OCI-LY7 (cell line): ENCODE measurements around the gene UBAC1. TPM values are rescaled to one million over a fixed set of nuclear protein-coding genes. Genes with fewer than 3 reads are reported as not detected.

Experiments
- BruUV-seq: library from RNA; stranded (reverse); fragments of 400-500 nt; replicated peaks from 2 replicates; lab custom pipeline; 2021; lab: Mats Ljungman, UMichigan
- CTCF ChIA-PET: fragments of 300-600 bp; sonication (Branson Sonifier 250); formaldehyde crosslinking; loops from one replicate; lab custom pipeline; 2022; ENCODE audit warnings: antibody characterized with exemption; ENCODE audit not compliant: unreplicated experiment; lab: Charles Lee
- POLR2A ChIA-PET: fragments of 300-600 bp; sonication (Branson Sonifier 250); formaldehyde crosslinking; loops from one replicate; lab custom pipeline; 2022; ENCODE audit warnings: antibody characterized with exemption; lab: Charles Lee
- DNase-seq: peaks from one replicate; pipeline ENCODE4 v3.0.0-alpha.2; 2015; ENCODE audit warnings: low spot score
- H2AFZ ChIP-seq: fragments of 200-600 bp; sonication (generic), shearing (Covaris generic); 2 replicates; pipeline ENCODE4 v1.6.1; 2014; ENCODE audit warnings: mild to moderate bottlenecking, antibody characterized with exemption, low read length, moderate library complexity
- H3K27ac ChIP-seq: fragments of 200-600 bp; sonication (generic); 2 replicates; pipeline ENCODE4 v1.5.1; 2014; ENCODE audit warnings: mixed run types, low read depth, mild to moderate bottlenecking, moderate library complexity, low read length, inconsistent platforms; ENCODE audit not compliant: poor library complexity, severe bottlenecking
- H3K36me3 ChIP-seq: fragments of 200-600 bp; sonication (generic); 2 replicates; pipeline ENCODE4 v1.6.1; 2014; ENCODE audit warnings: mild to moderate bottlenecking, antibody characterized with exemption, low read length, moderate library complexity, mixed read lengths; ENCODE audit not compliant: insufficient read depth
- H3K4me1 ChIP-seq: fragments of 200-600 bp; sonication (generic); 2 replicates; pipeline ENCODE4 v1.5.1; 2014; ENCODE audit warnings: mild to moderate bottlenecking, low read length; ENCODE audit not compliant: insufficient read depth, poor library complexity, severe bottlenecking
- H3K4me2 ChIP-seq: fragments of 200-600 bp; sonication (generic); 2 replicates; pipeline ENCODE4 v1.6.1; 2014; ENCODE audit warnings: mild to moderate bottlenecking, low read length
- H3K4me3 ChIP-seq: fragments of 200-600 bp; sonication (generic); 2 replicates; pipeline ENCODE4 v1.5.1; 2014; ENCODE audit warnings: mild to moderate bottlenecking, low read depth, low read length; ENCODE audit not compliant: poor library complexity, severe bottlenecking
- H3K79me2 ChIP-seq: fragments of 200-600 bp; sonication (generic); 2 replicates; pipeline ENCODE4 v1.6.1; 2016; ENCODE audit warnings: low read depth, mild to moderate bottlenecking, low read length, moderate library complexity, mixed read lengths; ENCODE audit not compliant: insufficient read depth
- H3K9me2 ChIP-seq: fragments of 200-600 bp; sonication (generic); 2 replicates; pipeline ENCODE4 v1.6.1; 2016; ENCODE audit warnings: mild to moderate bottlenecking, low read length, mixed read lengths; ENCODE audit not compliant: insufficient read depth
- H3K9me3 ChIP-seq: fragments of 200-600 bp; sonication (generic); 2 replicates; pipeline ENCODE4 v1.6.1; 2014; ENCODE audit warnings: mild to moderate bottlenecking, mixed run types, low read length, mixed read lengths
- H4K20me1 ChIP-seq: fragments of 200-600 bp; sonication (generic); 2 replicates; pipeline ENCODE4 v1.6.1; 2014; ENCODE audit warnings: mild to moderate bottlenecking, antibody characterized with exemption, low read length, moderate library complexity, mixed read lengths; ENCODE audit not compliant: insufficient read depth
- CTCF ChIP-seq: fragments of 200-600 bp; sonication (generic); conservative IDR thresholded peaks from 2 replicates; pipeline ENCODE4 v1.5.1; 2014; ENCODE audit warnings: mild to moderate bottlenecking, antibody characterized with exemption, low read length, moderate library complexity, mixed read lengths
- EZH2phosphoT487 ChIP-seq: fragments of 200-600 bp; sonication (generic); IDR thresholded peaks from 2 replicates; pipeline ENCODE4 v1.6.1; 2018; ENCODE audit warnings: low read depth, borderline replicate concordance, mild to moderate bottlenecking, mixed run types, antibody characterized with exemption, low read length, moderate library complexity, mixed read lengths
- intact Hi-C: fragments of 100-400 bp; cut with micrococcal nuclease; formaldehyde crosslinking; loops from one replicate; pipeline ENCODE4 v1.10.0; 2022; ENCODE audit not compliant: unreplicated experiment
- total RNA-seq, 2 experiments: library from RNA; depleted of rRNA in 1 of 2; stranded (reverse); fragments of >200 nt in 1 of 2; shearing (Covaris generic) in 1 of 2; gene quantifications; 2 replicates each; pipeline ENCODE4 v1.2.3, GENCODE V29; 2014 to 2022

UBAC1 gene
- total RNA-seq, 2 experiments from 2014 or later, result 42.3 to 59.2 TPM

DNA sequence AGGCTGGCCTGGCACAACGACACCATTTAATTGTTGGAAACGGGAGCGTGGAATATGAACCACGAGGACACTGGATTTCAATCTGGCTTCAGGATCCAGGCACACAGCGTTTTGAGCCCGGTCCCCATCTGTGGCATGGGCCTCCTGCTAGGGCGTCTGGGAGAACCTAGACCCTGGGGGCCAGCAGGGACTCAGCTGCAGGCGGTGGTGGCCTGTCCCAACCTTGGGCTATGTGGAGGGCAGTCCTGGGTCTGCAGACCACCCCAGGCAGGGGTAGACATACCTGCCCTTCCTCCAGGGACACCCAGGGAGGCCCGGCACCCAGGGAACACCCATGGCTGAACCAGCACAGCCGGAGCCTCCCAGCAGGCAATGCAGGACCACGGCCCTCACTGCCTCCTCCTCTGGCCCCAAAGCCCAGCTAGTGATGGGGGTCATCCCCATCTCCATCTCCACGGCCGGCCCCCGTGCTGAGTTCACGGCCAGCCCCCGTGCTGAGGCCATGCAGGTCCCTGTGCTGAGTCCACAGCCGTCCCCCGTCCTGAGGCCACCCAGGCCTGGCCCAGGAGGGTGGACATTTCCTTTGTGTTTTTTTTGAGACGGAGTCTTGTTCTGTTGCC lies 18.5 kb upstream of the UBAC1 start:
- ChIA-PET CTCF (no interaction called here), POLR2A (no interaction called here)
- BruUV-seq, result no TSS peak
- no peaks in the 10 kb centered on the region for H3K4me1 ChIP-seq
- no peak overlapping the region for H2AFZ ChIP-seq
- H3K4me2 ChIP-seq, result no peak overlapping the region
- no peak for DNase-seq
- H4K20me1 ChIP-seq, result no peaks in the 10 kb centered on the region
- no peaks in the 10 kb centered on the region for H3K36me3 ChIP-seq
- intact Hi-C loops, result no loop called here
- no peaks in the 10 kb centered on the region for H3K9me2 ChIP-seq
- no peak overlapping the region for H3K27ac ChIP-seq
- H3K4me3 ChIP-seq, result no peak overlapping the region
- H3K9me3 ChIP-seq, result no peaks in the 10 kb centered on the region
- TF ChIP-seq EZH2phosphoT487, result no peak
- no peak for TF ChIP-seq CTCF
- H3K79me2 ChIP-seq, result no peaks in the 10 kb centered on the region

DNA sequence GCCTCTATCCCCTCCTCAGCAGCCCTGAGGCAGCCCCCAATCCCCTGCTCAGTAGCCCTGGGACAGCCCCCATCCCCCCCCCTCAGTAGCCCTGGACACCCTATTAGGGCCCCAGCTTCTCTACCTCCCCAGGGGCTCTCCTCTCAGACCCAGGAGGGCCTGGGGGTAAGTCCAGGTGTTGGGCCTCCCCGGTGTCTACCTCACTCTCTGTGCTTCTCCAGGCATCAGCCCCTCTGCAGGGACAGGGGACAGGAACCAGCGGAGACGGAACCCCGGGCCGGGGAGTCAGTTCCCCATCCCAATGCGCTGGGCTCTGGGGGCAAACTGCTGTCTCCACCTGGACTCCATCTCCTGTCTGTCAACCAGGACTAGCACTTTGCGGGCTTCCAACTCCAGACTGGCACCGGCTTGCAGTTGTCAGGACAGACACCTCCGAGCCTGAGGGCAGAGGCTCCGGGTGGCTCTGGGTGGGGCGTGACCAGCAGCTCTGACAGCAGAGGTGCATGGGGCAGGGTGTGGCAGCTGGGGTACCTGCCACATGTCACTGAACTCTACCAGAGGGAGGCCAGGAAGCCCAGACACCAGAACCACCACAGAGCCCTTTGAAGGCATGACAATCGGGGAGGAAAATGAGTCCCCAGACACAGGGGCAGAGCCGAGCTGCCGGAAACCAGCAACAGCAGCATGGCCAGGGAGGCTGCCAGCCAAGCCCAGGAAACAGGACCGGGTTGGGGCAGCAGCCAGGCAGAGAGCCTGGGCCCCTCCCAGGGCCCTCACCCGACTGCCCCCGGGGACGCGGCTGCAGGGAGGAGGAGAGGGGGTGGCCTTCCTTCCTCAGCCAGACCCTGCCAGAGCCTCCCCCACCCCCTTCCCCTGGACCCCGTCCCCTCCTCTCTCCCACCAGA lies 17.7 kb upstream of the UBAC1 start:
- no peaks in the 10 kb centered on the region for H3K4me1 ChIP-seq
- intact Hi-C loops, result no loop called here
- no peaks in the 10 kb centered on the region for H4K20me1 ChIP-seq
- DNase-seq, result no peak
- no peaks in the 10 kb centered on the region for H3K36me3 ChIP-seq
- no peaks in the 10 kb centered on the region for H3K79me2 ChIP-seq
- no peak overlapping the region for H3K4me3 ChIP-seq
- no peaks in the 10 kb centered on the region for H3K9me2 ChIP-seq
- no peak overlapping the region for H3K4me2 ChIP-seq
- H3K27ac ChIP-seq, result no peak overlapping the region
- ChIA-PET POLR2A (no interaction called here), CTCF (no interaction called here)
- no peak for TF ChIP-seq EZH2phosphoT487
- TF ChIP-seq CTCF, result no peak
- no TSS peak for BruUV-seq
- H2AFZ ChIP-seq, result no peak overlapping the region
- H3K9me3 ChIP-seq, result no peaks in the 10 kb centered on the region

GRCh38 chr9:135976944-135977343 lies 15.8 kb upstream of the UBAC1 start:
- no peaks in the 10 kb centered on the region for H3K9me3 ChIP-seq
- H3K9me2 ChIP-seq, result no peaks in the 10 kb centered on the region
- no peak overlapping the region for H3K4me2 ChIP-seq
- H3K79me2 ChIP-seq, result no peaks in the 10 kb centered on the region
- intact Hi-C loops, result no loop called here
- no peaks in the 10 kb centered on the region for H4K20me1 ChIP-seq
- no peak overlapping the region for H2AFZ ChIP-seq
- POLR2A ChIA-PET, result no interaction called here
- CTCF ChIA-PET, result no interaction called here
- H3K4me1 ChIP-seq, result no peaks in the 10 kb centered on the region
- H3K36me3 ChIP-seq, result no peaks in the 10 kb centered on the region
- no peak overlapping the region for H3K4me3 ChIP-seq
- H3K27ac ChIP-seq, result no peak overlapping the region
- TF ChIP-seq EZH2phosphoT487, result no peak
- no peak for TF ChIP-seq CTCF
- no TSS peak for BruUV-seq
- no peak for DNase-seq
